H9 (cell line): Measurements from ENCODE around the gene RFWD3. TPM values are rescaled to one million over a fixed set of nuclear protein-coding genes. Genes with fewer than 3 reads are reported as not detected.

Experiments used
- DNase-seq: peaks from one replicate; pipeline ENCODE4 v3.0.0-alpha.2; 2017
- H2AFZ ChIP-seq: one replicate; pipeline ENCODE4 v1.6.1; 2013; ENCODE audit warnings: mild to moderate bottlenecking, low read length, control low read depth, moderate library complexity
- H2AK5ac ChIP-seq: 2 replicates; pipeline ENCODE4 v1.6.1; 2013; ENCODE audit warnings: low read length, control low read depth, mixed read lengths; ENCODE audit not compliant: insufficient read length
- H2BK120ac ChIP-seq: one replicate; pipeline ENCODE4 v1.6.1; 2013; ENCODE audit warnings: low read depth, mild to moderate bottlenecking, low read length, control low read depth, inconsistent platforms; ENCODE audit not compliant: poor library complexity, severe bottlenecking
- H2BK12ac ChIP-seq: 2 replicates; pipeline ENCODE4 v1.6.1; 2013; ENCODE audit warnings: low read length, control low read depth, mixed read lengths, low read depth; ENCODE audit not compliant: insufficient read length
- H2BK15ac ChIP-seq: 2 replicates; pipeline ENCODE4 v1.6.1; 2013; ENCODE audit warnings: low read depth, low read length, control low read depth
- H2BK20ac ChIP-seq: one replicate; pipeline ENCODE4 v1.6.1; 2013; ENCODE audit warnings: low read depth, mild to moderate bottlenecking, low read length, control low read depth, inconsistent platforms; ENCODE audit not compliant: poor library complexity, severe bottlenecking
- H2BK5ac ChIP-seq: 2 replicates; pipeline ENCODE4 v1.6.1; 2013; ENCODE audit warnings: low read length, control low read depth, mixed read lengths; ENCODE audit not compliant: insufficient read length
- H3K14ac ChIP-seq: 2 replicates; pipeline ENCODE4 v1.6.1; 2013; ENCODE audit warnings: low read length, control low read depth; ENCODE audit not compliant: insufficient read depth
- H3K18ac ChIP-seq: 2 replicates; pipeline ENCODE4 v1.6.1; 2013; ENCODE audit warnings: low read depth, mild to moderate bottlenecking, mixed read lengths, low read length, control low read depth; ENCODE audit not compliant: insufficient read length
- H3K23ac ChIP-seq: 2 replicates; pipeline ENCODE4 v1.6.1; 2013; ENCODE audit warnings: low read length, control low read depth, mixed read lengths, low read depth; ENCODE audit not compliant: insufficient read length
- H3K23me2 ChIP-seq: 2 replicates; pipeline ENCODE4 v1.6.1; 2013; ENCODE audit warnings: low read depth, mild to moderate bottlenecking, mixed read lengths, low read length, control low read depth; ENCODE audit not compliant: insufficient read length, poor library complexity, severe bottlenecking
- H3K27ac ChIP-seq: 2 replicates; pipeline ENCODE4 v1.5.1; 2013; ENCODE audit warnings: low read length, control low read depth, mixed read lengths, low read depth; ENCODE audit not compliant: insufficient read length
- H3K27me3 ChIP-seq: 2 replicates; pipeline ENCODE4 v1.6.1; 2013; ENCODE audit warnings: low read length, control low read depth, inconsistent platforms; ENCODE audit not compliant: insufficient read depth
- H3K4ac ChIP-seq: 2 replicates; pipeline ENCODE4 v1.6.1; 2013; ENCODE audit warnings: low read depth, mild to moderate bottlenecking, control low read depth, inconsistent platforms, low read length, moderate library complexity
- H3K4me1 ChIP-seq: 2 replicates; pipeline ENCODE4 v1.6.1; 2013; ENCODE audit warnings: low read length, control low read depth, inconsistent platforms; ENCODE audit not compliant: insufficient read depth
- H3K4me2 ChIP-seq: 2 replicates; pipeline ENCODE4 v1.6.1; 2013; ENCODE audit warnings: low read length, control low read depth, mixed read lengths; ENCODE audit not compliant: insufficient read length, insufficient read depth
- H3K56ac ChIP-seq: 2 replicates; pipeline ENCODE4 v1.6.1; 2013; ENCODE audit warnings: low read depth, mild to moderate bottlenecking, mixed read lengths, low read length, control low read depth; ENCODE audit not compliant: insufficient read length
- H3K79me1 ChIP-seq: 2 replicates; pipeline ENCODE4 v1.6.1; 2013; ENCODE audit warnings: low read depth, mild to moderate bottlenecking, moderate library complexity, low read length, control low read depth, inconsistent platforms; ENCODE audit not compliant: insufficient read depth, poor library complexity, severe bottlenecking
- H3K79me2 ChIP-seq: 2 replicates; pipeline ENCODE4 v1.6.1; 2013; ENCODE audit warnings: low read length, control low read depth, inconsistent platforms; ENCODE audit not compliant: insufficient read depth
- H3K9ac ChIP-seq: 2 replicates; pipeline ENCODE4 v1.6.1; 2013; ENCODE audit warnings: low read length, control low read depth, mixed read lengths; ENCODE audit not compliant: insufficient read length; ENCODE audit errors: extremely low read depth
- H3K9me3 ChIP-seq: one replicate; pipeline ENCODE4 v1.6.1; 2013; ENCODE audit warnings: low read depth, low read length, inconsistent platforms; ENCODE audit not compliant: control insufficient read depth
- H3T11ph ChIP-seq: one replicate; pipeline ENCODE4 v1.6.1; 2013; ENCODE audit warnings: mild to moderate bottlenecking, low read length, control low read depth, inconsistent platforms
- H4K20me1 ChIP-seq: one replicate; pipeline ENCODE4 v1.6.1; 2013; ENCODE audit not compliant: control insufficient read depth, insufficient read length, insufficient read depth
- H4K5ac ChIP-seq: 2 replicates; pipeline ENCODE4 v1.6.1; 2013; ENCODE audit warnings: low read depth, mild to moderate bottlenecking, mixed read lengths, low read length, control low read depth; ENCODE audit not compliant: insufficient read length
- H4K8ac ChIP-seq: replicated peaks from 2 replicates; pipeline ENCODE4 v1.6.1; 2013; ENCODE audit warnings: low read length, control low read depth, mixed read lengths, low read depth; ENCODE audit not compliant: insufficient read length
- H4K91ac ChIP-seq: 2 replicates; pipeline ENCODE4 v1.6.1; 2013; ENCODE audit warnings: low read depth, mild to moderate bottlenecking, moderate library complexity, mixed read lengths, low read length, control low read depth; ENCODE audit not compliant: insufficient read length
- H3K27ac Mint-ChIP-seq, 3 experiments: 2 replicates in 2 of 3; 3 replicates in 1 of 3; pipeline ENCODE4 v1.8.0; 2020 to 2021; ENCODE audit warnings: mixed read lengths in 3 of 3, mild to moderate bottlenecking in 1 of 3, moderate library complexity in 1 of 3
- H3K27me3 Mint-ChIP-seq: 2 replicates; pipeline ENCODE4 v1.8.0; 2021; ENCODE audit warnings: low read depth, mild to moderate bottlenecking, moderate library complexity, mixed read lengths
- H3K36me3 Mint-ChIP-seq, 3 experiments: 2 replicates in 2 of 3; 3 replicates in 1 of 3; pipeline ENCODE4 v1.8.0; 2020 to 2021; ENCODE audit warnings: low read depth in 3 of 3, mixed read lengths in 3 of 3; ENCODE audit not compliant: insufficient read depth in 1 of 3
- H3K4me1 Mint-ChIP-seq, 2 experiments: 2 replicates each; pipeline ENCODE4 v1.8.0; 2020; ENCODE audit warnings: mixed read lengths in 2 of 2
- H3K4me3 Mint-ChIP-seq, 2 experiments: 2 replicates in 1 of 2; 3 replicates in 1 of 2; pipeline ENCODE4 v1.8.0; 2020 to 2021; ENCODE audit warnings: mild to moderate bottlenecking in 2 of 2, mixed read lengths in 2 of 2, moderate library complexity in 1 of 2
- H3K9me3 Mint-ChIP-seq, 2 experiments: 2 replicates in 1 of 2; 3 replicates in 1 of 2; pipeline ENCODE4 v1.8.0; 2020; ENCODE audit warnings: mild to moderate bottlenecking in 2 of 2, mixed read lengths in 2 of 2, moderate library complexity in 1 of 2
- WGBS: extraction: QIAGEN DNeasy Blood & Tissue Kit; methylation state at CpG from one replicate; pipeline ENCODE4 v1.1.7; 2013; ENCODE audit warnings: missing lambda C conversion rate, low lambda C conversion rate, mixed read lengths; ENCODE audit not compliant: insufficient read length; ENCODE audit errors: extremely low coverage; 5-methylcytosine and 5-hydroxymethylcytosine counted together
- total RNA-seq: library from RNA; stranded (reverse); gene quantifications from 2 replicates; pipeline ENCODE4 v1.2.1, GENCODE V29; 2021
- TF ChIP-seq, protein P1 (sequence below): fragments of 200-600 bp; sonication (generic); conservative IDR thresholded peaks from 3 replicates; pipeline ENCODE4 v1.8.0; 2021; ENCODE audit warnings: antibody characterized with exemption, mild to moderate bottlenecking

Gene RFWD3
- total RNA-seq, 1 experiment from 2014 or later: 114 TPM

DNA sequence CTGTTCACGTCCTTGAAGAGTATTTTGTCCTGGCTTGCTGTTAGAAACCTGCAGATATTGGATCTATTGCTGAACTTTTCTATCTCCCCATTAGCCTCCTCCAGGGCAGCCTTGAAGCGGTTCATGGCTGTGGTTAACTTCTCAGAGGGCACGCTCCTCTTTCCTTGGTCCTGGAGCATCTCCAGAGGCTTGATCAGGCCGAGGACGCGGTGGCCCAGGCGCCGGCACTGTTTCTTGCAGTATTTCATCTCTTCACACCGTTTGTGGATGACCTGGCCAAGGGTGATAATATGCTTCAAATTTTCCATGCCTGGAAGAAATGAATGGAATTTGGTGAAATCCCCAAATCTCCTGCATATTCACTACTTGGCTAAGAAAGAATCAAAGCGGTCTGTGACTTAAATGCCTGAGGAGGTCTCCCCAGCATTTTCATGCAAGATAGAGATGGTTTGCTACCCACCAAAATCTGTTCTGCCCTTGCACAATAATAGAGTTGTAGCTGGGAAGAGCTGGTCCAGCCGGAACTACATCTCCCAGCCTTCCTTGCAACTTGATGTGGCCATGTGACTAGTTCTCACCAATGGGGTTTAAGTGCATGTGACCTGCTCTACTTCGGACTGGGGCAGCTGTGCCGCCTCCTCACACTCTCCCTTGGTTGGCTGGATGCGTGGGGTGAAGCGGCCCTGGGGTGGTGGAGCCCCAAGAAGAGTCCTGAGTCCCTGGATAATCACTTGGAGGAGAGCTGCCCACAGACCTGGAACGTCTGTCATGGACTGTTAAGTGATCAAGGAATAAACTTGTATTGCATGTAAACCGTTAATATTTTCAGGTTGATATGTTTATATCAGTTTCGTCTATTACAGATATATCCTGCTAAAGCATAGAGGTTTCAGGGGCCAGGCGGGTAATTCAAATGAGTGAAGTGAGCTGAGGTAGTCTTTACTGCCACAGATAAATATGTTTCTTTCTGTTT lies 29.1 kb upstream of the RFWD3 start:
- WGBS: no CpG with 5 or more reads among the region's 19 CpGs

More for the DNA sequence above, 29.1 kb upstream of the RFWD3 start:
- Histone ChIP-seq H3K18ac (no peak overlapping the region), H3K23me2 (no peaks in the 10 kb centered on the region), H2AK5ac (no peak overlapping the region), H3K79me1 (no peaks in the 10 kb centered on the region), H3K4me2 (peak overlapping the region; percentile 58), H3K9me3 (no peaks in the 10 kb centered on the region), H4K5ac (no peak overlapping the region), H2BK20ac (no peak overlapping the region), H3K9ac (no peak overlapping the region), H3K27ac (no peak overlapping the region), H3K27me3 (no peaks in the 10 kb centered on the region), H3K56ac (no peak overlapping the region), H2BK12ac (no peak overlapping the region), H2BK5ac (no peak overlapping the region), H4K20me1 (no peaks in the 10 kb centered on the region), H3K4ac (no peak overlapping the region), H3K4me1 (no peaks in the 10 kb centered on the region), H2BK120ac (no peak overlapping the region), H2BK15ac (no peak overlapping the region), H4K8ac (no peak overlapping the region), H3K23ac (no peak overlapping the region), H3K14ac (no peak overlapping the region), H4K91ac (no peak overlapping the region), H3K79me2 (no peaks in the 10 kb centered on the region), H2AFZ (no peak overlapping the region), H3T11ph (no peak overlapping the region)
- Mint-ChIP-seq H3K4me3 (peak overlapping the region; percentile 71 to 79), H3K27ac (no peak overlapping the region; a peak in 1 of 7 replicates), H3K4me1 (peaks cover 11 to 13% of the 10 kb centered on the region in 2 experiments), H3K27me3 (peaks cover 28% of the 10 kb centered on the region), H3K9me3 (no peaks in the 10 kb centered on the region), H3K36me3 (peaks cover 0 to under 1% (median 0%) of the 10 kb centered on the region in 3 experiments; a peak in 1 of 7 replicates)
- peak; percentile 91 for DNase-seq
- TF ChIP-seq, protein P1, sequence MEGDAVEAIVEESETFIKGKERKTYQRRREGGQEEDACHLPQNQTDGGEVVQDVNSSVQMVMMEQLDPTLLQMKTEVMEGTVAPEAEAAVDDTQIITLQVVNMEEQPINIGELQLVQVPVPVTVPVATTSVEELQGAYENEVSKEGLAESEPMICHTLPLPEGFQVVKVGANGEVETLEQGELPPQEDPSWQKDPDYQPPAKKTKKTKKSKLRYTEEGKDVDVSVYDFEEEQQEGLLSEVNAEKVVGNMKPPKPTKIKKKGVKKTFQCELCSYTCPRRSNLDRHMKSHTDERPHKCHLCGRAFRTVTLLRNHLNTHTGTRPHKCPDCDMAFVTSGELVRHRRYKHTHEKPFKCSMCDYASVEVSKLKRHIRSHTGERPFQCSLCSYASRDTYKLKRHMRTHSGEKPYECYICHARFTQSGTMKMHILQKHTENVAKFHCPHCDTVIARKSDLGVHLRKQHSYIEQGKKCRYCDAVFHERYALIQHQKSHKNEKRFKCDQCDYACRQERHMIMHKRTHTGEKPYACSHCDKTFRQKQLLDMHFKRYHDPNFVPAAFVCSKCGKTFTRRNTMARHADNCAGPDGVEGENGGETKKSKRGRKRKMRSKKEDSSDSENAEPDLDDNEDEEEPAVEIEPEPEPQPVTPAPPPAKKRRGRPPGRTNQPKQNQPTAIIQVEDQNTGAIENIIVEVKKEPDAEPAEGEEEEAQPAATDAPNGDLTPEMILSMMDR: no peak
